ENCODE measurements around the gene ATXN10.

ATXN10 gene

GRCh38 chr22:45752036-45752435 is 80.4 kb downstream of the ATXN10 start:
- H4K20me1 ChIP-seq (ENCODE audit: insufficient read depth, low read length), result no peaks in the 10 kb centered on the region
- H3K36me3 ChIP-seq (replicated peaks; ENCODE audit: low read depth, low read length), result peaks cover 8% of the 10 kb centered on the region
- no peak overlapping the region for H3K27ac ChIP-seq (ENCODE audit: low read length)
- no peaks in the 10 kb centered on the region for H3K9me3 ChIP-seq (ENCODE audit: insufficient read depth, low read length)
- TF ChIP-seq CTCF (IDR thresholded peaks at IDR 0.05; ENCODE audit: low read depth, low read length) (no peak), EZH2phosphoT487 (IDR thresholded peaks at IDR 0.05; ENCODE audit: low read depth) (no peak)
- H3K9ac ChIP-seq (ENCODE audit: low read length), result no peak overlapping the region
- no peaks in the 10 kb centered on the region for H3K79me2 ChIP-seq (ENCODE audit: low read length)
- H3K4me2 ChIP-seq (ENCODE audit: low read length), result no peak overlapping the region
- no peak overlapping the region for H2AFZ ChIP-seq (ENCODE audit: low read depth, low read length)
- no peaks in the 10 kb centered on the region for H3K4me1 ChIP-seq (ENCODE audit: low read length)
- no peak overlapping the region for H3K4me3 ChIP-seq (ENCODE audit: low read length)
- no peaks in the 10 kb centered on the region for H3K27me3 ChIP-seq (ENCODE audit: low read depth, low read length)

- peaks cover 10% of the 10 kb centered on the region for H3K36me3 ChIP-seq (replicated peaks; ENCODE audit: low read depth, low read length)
- H2AFZ ChIP-seq (ENCODE audit: low read depth, low read length), result no peak overlapping the region
- no peak for TF ChIP-seq EZH2phosphoT487 (IDR thresholded peaks at IDR 0.05; ENCODE audit: low read depth)
- no peak for TF ChIP-seq CTCF (IDR thresholded peaks at IDR 0.05; ENCODE audit: low read depth, low read length)
- no peaks in the 10 kb centered on the region for H3K9me3 ChIP-seq (ENCODE audit: insufficient read depth, low read length)
- no peaks in the 10 kb centered on the region for H3K27me3 ChIP-seq (ENCODE audit: low read depth, low read length)
- H3K4me3 ChIP-seq (ENCODE audit: low read length), result no peak overlapping the region
- H4K20me1 ChIP-seq (ENCODE audit: insufficient read depth, low read length), result 0 out of 2 replicates have a peak, but pooled peaks cover under 1% of the 10 kb centered on the region
- H3K79me2 ChIP-seq (ENCODE audit: low read length), result no peaks in the 10 kb centered on the region
- no peaks in the 10 kb centered on the region for H3K4me1 ChIP-seq (ENCODE audit: low read length)
- H3K9ac ChIP-seq (ENCODE audit: low read length), result no peak overlapping the region
- no peak overlapping the region for H3K27ac ChIP-seq (ENCODE audit: low read length)
- H3K4me2 ChIP-seq (ENCODE audit: low read length), result no peak overlapping the region
Measured at GRCh38 chr22:45754822-45755221, 83.2 kb downstream of the ATXN10 start.

- Histone ChIP-seq H3K9me3 (ENCODE audit: insufficient read depth, low read length) (no peaks in the 10 kb centered on the region), H2AFZ (ENCODE audit: low read depth, low read length) (no peak overlapping the region), H3K4me2 (ENCODE audit: low read length) (no peak overlapping the region), H4K20me1 (ENCODE audit: insufficient read depth, low read length) (0 out of 2 replicates have a peak, but pooled peaks cover 6% of the 10 kb centered on the region), H3K9ac (ENCODE audit: low read length) (no peak overlapping the region), H3K4me1 (ENCODE audit: low read length) (no peaks in the 10 kb centered on the region), H3K27ac (ENCODE audit: low read length) (no peak overlapping the region), H3K79me2 (ENCODE audit: low read length) (no peaks in the 10 kb centered on the region), H3K4me3 (ENCODE audit: low read length) (no peak overlapping the region), H3K27me3 (ENCODE audit: low read depth, low read length) (no peaks in the 10 kb centered on the region), H3K36me3 (replicated peaks; ENCODE audit: low read depth, low read length) (peaks cover 7% of the 10 kb centered on the region)
- TF ChIP-seq CTCF (IDR thresholded peaks at IDR 0.05; ENCODE audit: low read depth, low read length) (no peak), EZH2phosphoT487 (IDR thresholded peaks at IDR 0.05; ENCODE audit: low read depth) (no peak)
Measured at GRCh38 chr22:45756558-45756957, 84.9 kb downstream of the ATXN10 start.

GRCh38 chr22:45757068-45757467 is 85.4 kb downstream of the ATXN10 start:
- Histone ChIP-seq H3K9me3 (ENCODE audit: insufficient read depth, low read length) (no peaks in the 10 kb centered on the region), H3K27me3 (ENCODE audit: low read depth, low read length) (no peaks in the 10 kb centered on the region), H3K4me2 (ENCODE audit: low read length) (no peak overlapping the region), H3K36me3 (replicated peaks; ENCODE audit: low read depth, low read length) (peaks cover 7% of the 10 kb centered on the region), H4K20me1 (ENCODE audit: insufficient read depth, low read length) (0 out of 2 replicates have a peak, but pooled peaks cover 6% of the 10 kb centered on the region), H3K9ac (ENCODE audit: low read length) (no peak overlapping the region), H3K4me1 (ENCODE audit: low read length) (no peaks in the 10 kb centered on the region), H3K4me3 (ENCODE audit: low read length) (no peak overlapping the region), H3K79me2 (ENCODE audit: low read length) (no peaks in the 10 kb centered on the region), H3K27ac (ENCODE audit: low read length) (no peak overlapping the region), H2AFZ (ENCODE audit: low read depth, low read length) (no peak overlapping the region)
- TF ChIP-seq CTCF (IDR thresholded peaks at IDR 0.05; ENCODE audit: low read depth, low read length) (no peak), EZH2phosphoT487 (IDR thresholded peaks at IDR 0.05; ENCODE audit: low read depth) (no peak)

Measured in OCI-LY3 (cell line).